ENCODE results near the gene ASIP. TPM values are rescaled to one million over a fixed set of nuclear protein-coding genes. Genes with fewer than 3 reads are reported as not detected.
"Not testable (repeated sequence)": the region's sequence is repeated elsewhere in the genome, so short reads cannot be mapped to it uniquely, and the experiment has no call there.

ASIP gene
- total and polyA plus RNA-seq, 2 of the 4 experiments (the other 2 are of a cell fraction): not detected

DNA sequence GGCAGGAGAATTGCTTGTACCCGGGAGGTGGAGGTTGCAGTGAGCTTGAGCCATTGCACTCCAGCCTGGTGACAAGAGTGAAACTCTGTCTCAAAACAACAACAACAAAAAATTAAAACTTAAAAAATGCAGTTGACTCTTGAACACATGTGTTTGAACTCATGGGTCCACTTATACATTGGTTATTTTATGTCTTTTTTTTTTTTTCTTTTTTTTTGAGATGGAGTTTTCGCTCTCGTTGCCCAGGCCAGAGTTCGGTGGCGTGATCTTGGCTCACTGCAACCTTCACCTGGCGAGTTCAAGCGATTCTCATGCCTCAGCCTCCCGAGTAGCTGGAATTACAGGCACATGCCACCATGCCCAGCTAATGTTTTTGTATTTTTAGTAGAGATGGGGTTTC, 22.2 kb downstream of the ASIP start:
- H4K20me1 ChIP-seq (ENCODE audit: insufficient read depth, low read length); H3K14ac ChIP-seq (replicated peaks; ENCODE audit: low read depth, low read length); in situ Hi-C loops (cut with MboI; ENCODE audit: low sequenced_read_pairs); H2AFZ ChIP-seq (replicated peaks; ENCODE audit: low read length, poor library complexity); H2AK9ac ChIP-seq (replicated peaks; ENCODE audit: low read depth, low read length, poor library complexity); H3K9ac ChIP-seq (ENCODE audit: low read depth, low read length); H3K56ac ChIP-seq (ENCODE audit: extremely low read depth, insufficient read depth, low read length); H4K8ac ChIP-seq (ENCODE audit: low read depth in 2 of 2, low read length in 2 of 2); H3K18ac ChIP-seq (ENCODE audit: low read depth, low read length); H3K27ac ChIP-seq (ENCODE audit: insufficient read depth, low read length); H3K9me3 ChIP-seq (ENCODE audit: control insufficient read depth, insufficient read depth, low read length); H3K23ac ChIP-seq (ENCODE audit: low read depth, low read length); H3K27me3 ChIP-seq (ENCODE audit: control insufficient read depth, insufficient read depth, low read length); H2BK15ac ChIP-seq (ENCODE audit: low read depth, low read length); POLR2A ChIA-PET (ENCODE audit: unreplicated experiment); H2BK5ac ChIP-seq (ENCODE audit: low read depth, low read length, poor library complexity, severe bottlenecking); H3K9me1 ChIP-seq (ENCODE audit: insufficient read depth, low read length); H3K4me2 ChIP-seq (ENCODE audit: low read depth, low read length); intact Hi-C loops (cut with micrococcal nuclease); BruUV-seq (replicated peaks); CTCF ChIA-PET; H3K79me1 ChIP-seq (ENCODE audit: low read depth in 1 of 2, low read length in 2 of 2); H2BK20ac ChIP-seq (ENCODE audit: low read depth, low read length); H4K5ac ChIP-seq (ENCODE audit: low read depth, low read length); dilution Hi-C loops (cut with HindIII; ENCODE audit: low sequenced_read_pairs, unreplicated experiment); H3K36me3 ChIP-seq (ENCODE audit: control insufficient read depth, insufficient read depth, low read length); ATAC-seq (ENCODE audit: low read depth); H2BK120ac ChIP-seq (ENCODE audit: low read depth, low read length); DNase-seq; H4K91ac ChIP-seq (ENCODE audit: insufficient read depth, low read depth, low read length); H3K4me3 ChIP-seq (ENCODE audit: insufficient read depth, low read depth, low read length); H2AK5ac ChIP-seq (ENCODE audit: low read depth, low read length); H3K4ac ChIP-seq (ENCODE audit: low read depth, low read length): not testable (repeated sequence)
- H3K4me1 ChIP-seq (ENCODE audit: control insufficient read depth, insufficient read depth, low read length): peaks cover 14% of the 10 kb centered on the region
- 96% methylated on average over 6 of the region's 8 CpGs; no CpG with 5 or more reads in 1 of the 2 experiments for WGBS, 2 experiments (ENCODE audit: extremely low coverage in 2 of 2, insufficient read length in 1 of 2)
